ENCODE results near the gene JAK2. TPM values are rescaled to one million over a fixed set of nuclear protein-coding genes. Genes with fewer than 3 reads are reported as not detected.

Gene JAK2
- total RNA-seq, 1 experiment from 2014 or later = 3.3 TPM

DNA sequence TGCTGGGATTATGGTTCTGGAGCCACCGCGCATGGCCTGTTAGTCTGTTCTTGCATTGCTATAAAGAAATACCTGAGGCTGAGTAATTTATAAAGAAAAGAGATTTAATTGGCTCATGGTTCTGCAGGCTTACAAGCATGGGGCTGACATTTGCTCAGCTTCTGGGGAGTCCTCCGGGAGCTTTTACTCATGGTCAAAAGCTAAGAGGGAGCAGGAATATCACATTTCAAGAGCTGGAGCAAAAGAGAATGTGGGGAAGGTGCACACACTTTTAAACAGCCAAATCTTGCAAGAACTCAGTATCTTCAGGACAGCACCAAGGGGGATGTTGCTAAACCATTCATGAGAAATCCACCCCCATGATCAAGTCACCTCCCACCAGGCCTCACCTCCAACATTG is 12.1 kb downstream of the JAK2 start:
- Mint-ChIP-seq H3K9me3 (peaks cover 17% of the 10 kb centered on the region), H3K27ac (no peak overlapping the region), H3K4me3 (no peak overlapping the region), H3K36me3 (peaks cover 13% of the 10 kb centered on the region), H3K4me1 (peaks cover 32% of the 10 kb centered on the region), H3K27me3 (ENCODE audit: low read depth) (peaks cover 2% of the 10 kb centered on the region; the same call in 1 of the 2 replicates)
- ChIA-PET POLR2A (no interaction called here), CTCF (interaction anchor here (1.6 kb wide), 1 partner anchor 9 kb away, joined by 7 read pairs; no protein-coding TSS in a partner anchor)
- ATAC-seq (no peak), DNase-seq (ENCODE audit: low spot score) (no peak)
- TF ChIP-seq, protein P1, sequence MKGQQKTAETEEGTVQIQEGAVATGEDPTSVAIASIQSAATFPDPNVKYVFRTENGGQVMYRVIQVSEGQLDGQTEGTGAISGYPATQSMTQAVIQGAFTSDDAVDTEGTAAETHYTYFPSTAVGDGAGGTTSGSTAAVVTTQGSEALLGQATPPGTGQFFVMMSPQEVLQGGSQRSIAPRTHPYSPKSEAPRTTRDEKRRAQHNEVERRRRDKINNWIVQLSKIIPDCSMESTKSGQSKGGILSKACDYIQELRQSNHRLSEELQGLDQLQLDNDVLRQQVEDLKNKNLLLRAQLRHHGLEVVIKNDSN (CRISPR knock-in tag; IDR thresholded peaks at IDR 0.05) = no peak
- TF ChIP-seq NFE2L1 (CRISPR knock-in tag; IDR thresholded peaks at IDR 0.05) (no peak), ATF1 (CRISPR knock-in tag; IDR thresholded peaks at IDR 0.05) (no peak), GTF2I (CRISPR knock-in tag; conservative IDR thresholded peaks at IDR 0.05) (no peak)
- TF ChIP-seq, protein P2, sequence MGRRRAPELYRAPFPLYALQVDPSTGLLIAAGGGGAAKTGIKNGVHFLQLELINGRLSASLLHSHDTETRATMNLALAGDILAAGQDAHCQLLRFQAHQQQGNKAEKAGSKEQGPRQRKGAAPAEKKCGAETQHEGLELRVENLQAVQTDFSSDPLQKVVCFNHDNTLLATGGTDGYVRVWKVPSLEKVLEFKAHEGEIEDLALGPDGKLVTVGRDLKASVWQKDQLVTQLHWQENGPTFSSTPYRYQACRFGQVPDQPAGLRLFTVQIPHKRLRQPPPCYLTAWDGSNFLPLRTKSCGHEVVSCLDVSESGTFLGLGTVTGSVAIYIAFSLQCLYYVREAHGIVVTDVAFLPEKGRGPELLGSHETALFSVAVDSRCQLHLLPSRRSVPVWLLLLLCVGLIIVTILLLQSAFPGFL (CRISPR knock-in tag; IDR thresholded peaks at IDR 0.05; ENCODE audit: borderline replicate concordance) = no peak

DNA sequence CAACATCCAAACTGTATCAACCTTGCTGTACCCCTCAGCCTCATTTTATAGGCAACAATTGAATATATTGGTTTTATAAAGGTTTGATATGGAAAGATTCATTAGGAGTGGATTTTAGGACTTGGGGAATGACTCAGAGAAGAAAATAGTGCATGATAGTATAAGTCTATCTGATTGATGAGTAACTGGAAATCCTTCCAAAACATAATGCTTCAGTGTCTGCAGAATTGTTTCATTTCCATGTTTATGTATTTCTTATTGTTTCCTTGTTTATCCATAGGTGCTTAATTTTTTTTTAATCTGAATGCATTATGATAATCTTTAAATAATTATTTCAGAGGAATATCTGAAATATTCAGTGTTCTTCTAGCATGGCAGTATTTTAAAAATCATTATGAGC is 12.6 kb downstream of the JAK2 start:
- peaks cover under 1% of the 10 kb centered on the region; the same call in 1 of the 2 replicates for H3K27me3 Mint-ChIP-seq (ENCODE audit: low read depth)
- peaks cover 32% of the 10 kb centered on the region for H3K4me1 Mint-ChIP-seq
- peaks cover 8% of the 10 kb centered on the region for H3K36me3 Mint-ChIP-seq
- DNase-seq (ENCODE audit: low spot score) (no peak), ATAC-seq (no peak)
- H3K4me3 Mint-ChIP-seq = no peak overlapping the region
- H3K9me3 Mint-ChIP-seq = peaks cover 14% of the 10 kb centered on the region
- CTCF ChIA-PET = interaction anchor here (1.6 kb wide), 1 partner anchor 10 kb away, joined by 7 read pairs; no protein-coding TSS in a partner anchor
- POLR2A ChIA-PET = no interaction called here
- no peak overlapping the region for H3K27ac Mint-ChIP-seq
- TF ChIP-seq, protein P3, sequence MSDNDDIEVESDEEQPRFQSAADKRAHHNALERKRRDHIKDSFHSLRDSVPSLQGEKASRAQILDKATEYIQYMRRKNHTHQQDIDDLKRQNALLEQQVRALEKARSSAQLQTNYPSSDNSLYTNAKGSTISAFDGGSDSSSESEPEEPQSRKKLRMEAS (CRISPR knock-in tag; IDR thresholded peaks at IDR 0.05) = no peak
- TF ChIP-seq MYBL2 (CRISPR knock-in tag; IDR thresholded peaks at IDR 0.05) = no peak
- no peak for TF ChIP-seq ZNF423 (CRISPR knock-in tag; IDR thresholded peaks at IDR 0.05)
- no peak for TF ChIP-seq JUN (CRISPR knock-in tag; IDR thresholded peaks at IDR 0.05)
- TF ChIP-seq SMAD4 (CRISPR knock-in tag; IDR thresholded peaks at IDR 0.05) = no peak
- TF ChIP-seq, protein P4, sequence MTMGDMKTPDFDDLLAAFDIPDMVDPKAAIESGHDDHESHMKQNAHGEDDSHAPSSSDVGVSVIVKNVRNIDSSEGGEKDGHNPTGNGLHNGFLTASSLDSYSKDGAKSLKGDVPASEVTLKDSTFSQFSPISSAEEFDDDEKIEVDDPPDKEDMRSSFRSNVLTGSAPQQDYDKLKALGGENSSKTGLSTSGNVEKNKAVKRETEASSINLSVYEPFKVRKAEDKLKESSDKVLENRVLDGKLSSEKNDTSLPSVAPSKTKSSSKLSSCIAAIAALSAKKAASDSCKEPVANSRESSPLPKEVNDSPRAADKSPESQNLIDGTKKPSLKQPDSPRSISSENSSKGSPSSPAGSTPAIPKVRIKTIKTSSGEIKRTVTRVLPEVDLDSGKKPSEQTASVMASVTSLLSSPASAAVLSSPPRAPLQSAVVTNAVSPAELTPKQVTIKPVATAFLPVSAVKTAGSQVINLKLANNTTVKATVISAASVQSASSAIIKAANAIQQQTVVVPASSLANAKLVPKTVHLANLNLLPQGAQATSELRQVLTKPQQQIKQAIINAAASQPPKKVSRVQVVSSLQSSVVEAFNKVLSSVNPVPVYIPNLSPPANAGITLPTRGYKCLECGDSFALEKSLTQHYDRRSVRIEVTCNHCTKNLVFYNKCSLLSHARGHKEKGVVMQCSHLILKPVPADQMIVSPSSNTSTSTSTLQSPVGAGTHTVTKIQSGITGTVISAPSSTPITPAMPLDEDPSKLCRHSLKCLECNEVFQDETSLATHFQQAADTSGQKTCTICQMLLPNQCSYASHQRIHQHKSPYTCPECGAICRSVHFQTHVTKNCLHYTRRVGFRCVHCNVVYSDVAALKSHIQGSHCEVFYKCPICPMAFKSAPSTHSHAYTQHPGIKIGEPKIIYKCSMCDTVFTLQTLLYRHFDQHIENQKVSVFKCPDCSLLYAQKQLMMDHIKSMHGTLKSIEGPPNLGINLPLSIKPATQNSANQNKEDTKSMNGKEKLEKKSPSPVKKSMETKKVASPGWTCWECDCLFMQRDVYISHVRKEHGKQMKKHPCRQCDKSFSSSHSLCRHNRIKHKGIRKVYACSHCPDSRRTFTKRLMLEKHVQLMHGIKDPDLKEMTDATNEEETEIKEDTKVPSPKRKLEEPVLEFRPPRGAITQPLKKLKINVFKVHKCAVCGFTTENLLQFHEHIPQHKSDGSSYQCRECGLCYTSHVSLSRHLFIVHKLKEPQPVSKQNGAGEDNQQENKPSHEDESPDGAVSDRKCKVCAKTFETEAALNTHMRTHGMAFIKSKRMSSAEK (CRISPR knock-in tag; IDR thresholded peaks at IDR 0.05; ENCODE audit: borderline replicate concordance) = no peak
- TF ChIP-seq TCF7 (CRISPR knock-in tag; IDR thresholded peaks at IDR 0.05; ENCODE audit: low read depth) = no peak
- TF ChIP-seq, protein P5, sequence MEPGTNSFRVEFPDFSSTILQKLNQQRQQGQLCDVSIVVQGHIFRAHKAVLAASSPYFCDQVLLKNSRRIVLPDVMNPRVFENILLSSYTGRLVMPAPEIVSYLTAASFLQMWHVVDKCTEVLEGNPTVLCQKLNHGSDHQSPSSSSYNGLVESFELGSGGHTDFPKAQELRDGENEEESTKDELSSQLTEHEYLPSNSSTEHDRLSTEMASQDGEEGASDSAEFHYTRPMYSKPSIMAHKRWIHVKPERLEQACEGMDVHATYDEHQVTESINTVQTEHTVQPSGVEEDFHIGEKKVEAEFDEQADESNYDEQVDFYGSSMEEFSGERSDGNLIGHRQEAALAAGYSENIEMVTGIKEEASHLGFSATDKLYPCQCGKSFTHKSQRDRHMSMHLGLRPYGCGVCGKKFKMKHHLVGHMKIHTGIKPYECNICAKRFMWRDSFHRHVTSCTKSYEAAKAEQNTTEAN (CRISPR knock-in tag; IDR thresholded peaks at IDR 0.05) = no peak
- no peak for TF ChIP-seq RELA (CRISPR knock-in tag; IDR thresholded peaks at IDR 0.05; ENCODE audit: borderline replicate concordance)
- TF ChIP-seq CBFB (CRISPR knock-in tag; IDR thresholded peaks at IDR 0.05; ENCODE audit: low read depth) = no peak
- TF ChIP-seq, protein P6, sequence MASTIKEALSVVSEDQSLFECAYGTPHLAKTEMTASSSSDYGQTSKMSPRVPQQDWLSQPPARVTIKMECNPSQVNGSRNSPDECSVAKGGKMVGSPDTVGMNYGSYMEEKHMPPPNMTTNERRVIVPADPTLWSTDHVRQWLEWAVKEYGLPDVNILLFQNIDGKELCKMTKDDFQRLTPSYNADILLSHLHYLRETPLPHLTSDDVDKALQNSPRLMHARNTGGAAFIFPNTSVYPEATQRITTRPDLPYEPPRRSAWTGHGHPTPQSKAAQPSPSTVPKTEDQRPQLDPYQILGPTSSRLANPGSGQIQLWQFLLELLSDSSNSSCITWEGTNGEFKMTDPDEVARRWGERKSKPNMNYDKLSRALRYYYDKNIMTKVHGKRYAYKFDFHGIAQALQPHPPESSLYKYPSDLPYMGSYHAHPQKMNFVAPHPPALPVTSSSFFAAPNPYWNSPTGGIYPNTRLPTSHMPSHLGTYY (CRISPR knock-in tag; IDR thresholded peaks at IDR 0.05) = no peak
- TF ChIP-seq, protein P2 (CRISPR knock-in tag; IDR thresholded peaks at IDR 0.05; ENCODE audit: borderline replicate concordance) = no peak
- TF ChIP-seq, protein P7, sequence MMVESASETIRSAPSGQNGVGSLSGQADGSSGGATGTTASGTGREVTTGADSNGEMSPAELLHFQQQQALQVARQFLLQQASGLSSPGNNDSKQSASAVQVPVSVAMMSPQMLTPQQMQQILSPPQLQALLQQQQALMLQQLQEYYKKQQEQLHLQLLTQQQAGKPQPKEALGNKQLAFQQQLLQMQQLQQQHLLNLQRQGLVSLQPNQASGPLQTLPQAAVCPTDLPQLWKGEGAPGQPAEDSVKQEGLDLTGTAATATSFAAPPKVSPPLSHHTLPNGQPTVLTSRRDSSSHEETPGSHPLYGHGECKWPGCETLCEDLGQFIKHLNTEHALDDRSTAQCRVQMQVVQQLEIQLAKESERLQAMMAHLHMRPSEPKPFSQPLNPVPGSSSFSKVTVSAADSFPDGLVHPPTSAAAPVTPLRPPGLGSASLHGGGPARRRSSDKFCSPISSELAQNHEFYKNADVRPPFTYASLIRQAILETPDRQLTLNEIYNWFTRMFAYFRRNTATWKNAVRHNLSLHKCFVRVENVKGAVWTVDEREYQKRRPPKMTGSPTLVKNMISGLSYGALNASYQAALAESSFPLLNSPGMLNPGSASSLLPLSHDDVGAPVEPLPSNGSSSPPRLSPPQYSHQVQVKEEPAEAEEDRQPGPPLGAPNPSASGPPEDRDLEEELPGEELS (CRISPR knock-in tag; IDR thresholded peaks at IDR 0.05) = no peak
- no peak for TF ChIP-seq SMAD3 (CRISPR knock-in tag; IDR thresholded peaks at IDR 0.05; ENCODE audit: borderline replicate concordance)
- TF ChIP-seq KAT7 (CRISPR knock-in tag; IDR thresholded peaks at IDR 0.05; ENCODE audit: borderline replicate concordance) = no peak
- TF ChIP-seq, protein P1 (CRISPR knock-in tag; IDR thresholded peaks at IDR 0.05) = no peak
- no peak for TF ChIP-seq ZNF232 (CRISPR knock-in tag; IDR thresholded peaks at IDR 0.05)
- TF ChIP-seq TEAD1 (CRISPR knock-in tag; IDR thresholded peaks at IDR 0.05) = no peak
